Bronchial epithelial cell (primary cell): Measurements from ENCODE around the gene KRTAP2-4. TPM values are rescaled to one million over a fixed set of nuclear protein-coding genes. Genes with fewer than 3 reads are reported as not detected.

Experiments used
- DNase-seq: peaks from one replicate; pipeline ENCODE4 v3.0.0-alpha.2; 2010; ENCODE audit warnings: low read depth
- FAIRE-seq: peaks from 2 replicates; lab custom pipeline; 2011; peaks lifted over from hg19 to GRCh38; lab: Jason Lieb, UNC
- H3K27me3 ChIP-seq: 2 replicates; pipeline ENCODE4 v1.5.1; 2011; ENCODE audit warnings: low read length; ENCODE audit not compliant: control insufficient read depth, insufficient read depth
- H3K36me3 ChIP-seq: 2 replicates; pipeline ENCODE4 v1.5.1; 2011; ENCODE audit warnings: low read length; ENCODE audit not compliant: control insufficient read depth, insufficient read depth
- H3K4me3 ChIP-seq: 2 replicates; pipeline ENCODE4 v1.5.1; 2011; ENCODE audit warnings: mild to moderate bottlenecking, low read depth, low read length, control low read depth
- total RNA-seq: library from RNA; depleted of rRNA; stranded (reverse); fragments of >200 nt; gene quantifications from 2 replicates; pipeline ENCODE4 v1.2.1, GENCODE V29; 2014
- TF ChIP-seq, protein P1 (sequence below): IDR thresholded peaks from 2 replicates; pipeline ENCODE4 v1.5.1; 2011; ENCODE audit warnings: mild to moderate bottlenecking, moderate library complexity, low read length, control low read depth, inconsistent platforms; ENCODE audit not compliant: insufficient read depth, severe bottlenecking

The KRTAP2-4 gene
- total RNA-seq, 1 donor from 2014 or later = not detected

DNA sequence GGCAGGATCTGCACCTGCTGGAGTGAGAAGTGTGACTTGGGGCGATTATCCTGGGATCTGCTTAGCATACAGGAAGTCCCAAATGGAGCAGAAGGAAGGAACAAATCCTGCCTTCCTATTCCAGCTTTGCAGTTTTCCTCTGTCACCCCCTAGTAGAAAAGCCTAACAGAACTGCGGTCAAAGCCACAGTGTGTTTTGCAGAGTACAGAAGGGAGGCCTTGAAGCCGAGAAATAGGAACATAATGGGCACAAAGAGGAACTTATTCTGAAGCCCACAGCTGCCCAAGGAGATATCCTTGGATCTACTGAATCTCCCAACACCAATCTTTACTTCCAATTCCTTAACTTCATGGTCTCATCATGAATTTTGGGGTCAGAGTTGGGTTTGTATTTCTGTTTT is 47.1 kb downstream of the KRTAP2-4 start:
- no peaks in the 10 kb centered on the region for H3K27me3 ChIP-seq
- H3K4me3 ChIP-seq = no peak overlapping the region
- FAIRE-seq (no peak), DNase-seq (no peak)
- TF ChIP-seq, protein P1, sequence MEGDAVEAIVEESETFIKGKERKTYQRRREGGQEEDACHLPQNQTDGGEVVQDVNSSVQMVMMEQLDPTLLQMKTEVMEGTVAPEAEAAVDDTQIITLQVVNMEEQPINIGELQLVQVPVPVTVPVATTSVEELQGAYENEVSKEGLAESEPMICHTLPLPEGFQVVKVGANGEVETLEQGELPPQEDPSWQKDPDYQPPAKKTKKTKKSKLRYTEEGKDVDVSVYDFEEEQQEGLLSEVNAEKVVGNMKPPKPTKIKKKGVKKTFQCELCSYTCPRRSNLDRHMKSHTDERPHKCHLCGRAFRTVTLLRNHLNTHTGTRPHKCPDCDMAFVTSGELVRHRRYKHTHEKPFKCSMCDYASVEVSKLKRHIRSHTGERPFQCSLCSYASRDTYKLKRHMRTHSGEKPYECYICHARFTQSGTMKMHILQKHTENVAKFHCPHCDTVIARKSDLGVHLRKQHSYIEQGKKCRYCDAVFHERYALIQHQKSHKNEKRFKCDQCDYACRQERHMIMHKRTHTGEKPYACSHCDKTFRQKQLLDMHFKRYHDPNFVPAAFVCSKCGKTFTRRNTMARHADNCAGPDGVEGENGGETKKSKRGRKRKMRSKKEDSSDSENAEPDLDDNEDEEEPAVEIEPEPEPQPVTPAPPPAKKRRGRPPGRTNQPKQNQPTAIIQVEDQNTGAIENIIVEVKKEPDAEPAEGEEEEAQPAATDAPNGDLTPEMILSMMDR = no peak
- H3K36me3 ChIP-seq = no peaks in the 10 kb centered on the region

DNA sequence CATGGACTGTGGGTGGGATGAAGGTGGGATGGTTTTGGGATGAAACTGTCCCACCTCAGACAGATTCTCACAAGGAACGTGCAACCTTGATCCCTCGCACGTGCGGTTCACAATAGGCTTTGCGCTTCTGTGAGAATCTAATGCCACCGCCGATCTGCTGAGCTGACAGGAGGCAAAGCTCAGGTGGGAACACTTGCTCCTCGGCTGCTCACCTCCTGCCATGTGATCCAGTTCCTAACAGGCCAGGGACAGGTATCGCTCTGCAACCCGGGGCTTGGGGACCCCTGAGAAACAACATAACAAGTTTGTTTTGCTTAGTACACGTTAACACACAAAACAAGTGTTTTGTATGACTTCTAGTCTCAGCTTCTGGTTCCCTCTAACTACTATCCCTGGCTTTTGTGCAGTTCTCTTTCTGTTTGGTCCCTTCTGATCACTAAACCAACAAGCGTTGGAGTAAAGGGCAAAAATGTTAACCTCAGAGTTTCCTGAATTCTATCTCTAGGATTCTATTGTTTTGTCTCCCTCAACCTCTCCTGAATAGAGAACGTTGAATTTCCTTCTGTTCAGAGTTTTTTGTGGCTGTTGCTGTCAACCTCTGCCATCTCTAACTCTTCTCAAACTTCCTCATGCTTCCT is 49.0 kb downstream of the KRTAP2-4 start:
- H3K36me3 ChIP-seq = no peaks in the 10 kb centered on the region
- no peak for DNase-seq
- TF ChIP-seq, protein P1 = no peak
- H3K27me3 ChIP-seq = no peaks in the 10 kb centered on the region
- H3K4me3 ChIP-seq = no peak overlapping the region
- FAIRE-seq = peak; percentile 73

DNA sequence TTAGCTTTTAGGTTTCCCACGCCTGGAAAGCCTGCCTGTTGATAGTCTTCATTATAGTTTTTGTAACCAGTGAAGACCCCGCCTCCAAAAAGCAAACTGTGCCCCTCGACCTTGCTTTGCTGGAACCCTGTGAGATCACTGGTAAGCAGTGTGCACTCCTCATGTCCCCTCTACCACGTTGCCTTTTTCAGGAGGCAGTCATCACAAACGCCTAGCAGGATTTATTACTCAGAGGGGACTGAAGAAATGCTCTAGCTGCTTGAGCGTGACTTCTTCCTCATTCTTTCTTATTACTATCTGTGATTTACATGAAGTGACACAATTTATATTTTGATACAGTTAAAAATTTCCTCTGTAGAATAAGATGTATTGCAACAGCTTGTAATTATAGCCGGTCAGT is 50.2 kb downstream of the KRTAP2-4 start:
- TF ChIP-seq, protein P1 = no peak
- Histone ChIP-seq H3K27me3 (no peaks in the 10 kb centered on the region), H3K36me3 (no peaks in the 10 kb centered on the region), H3K4me3 (no peak overlapping the region)
- no peak for DNase-seq
- FAIRE-seq = no peak

Other genes starting within 250 kb of the KRTAP2-4 start
- gene KRT10, start 243.3 kb downstream of the KRTAP2-4 start, total RNA-seq = 5.8 and 6.3 TPM in 2 replicates
- gene KRT12, start 198.7 kb downstream of the KRTAP2-4 start, total RNA-seq = not detected in 2 replicates
- gene KRT20, start 180.6 kb downstream of the KRTAP2-4 start, total RNA-seq = not detected in 2 replicates
- 12.9 and 29.4 TPM in 2 replicates for gene KRT23, start 128.2 kb downstream of the KRTAP2-4 start, total RNA-seq
- not detected in 2 replicates for gene KRT39, start 98.9 kb downstream of the KRTAP2-4 start, total RNA-seq
- 0.13 TPM in 1 of 2 replicates, not detected in the other for gene KRT40, start 81.6 kb downstream of the KRTAP2-4 start, total RNA-seq
- not detected in 2 replicates for gene KRTAP3-3, start 71.7 kb downstream of the KRTAP2-4 start, total RNA-seq
- gene KRTAP3-2, start 66.0 kb downstream of the KRTAP2-4 start, total RNA-seq = not detected in 2 replicates
- not detected in 2 replicates for gene KRTAP3-1, start 56.8 kb downstream of the KRTAP2-4 start, total RNA-seq
- gene KRTAP1-5, start 38.7 kb downstream of the KRTAP2-4 start, total RNA-seq = not detected in 2 replicates
- gene KRTAP1-4, start 35.7 kb downstream of the KRTAP2-4 start, total RNA-seq = not detected in 2 replicates
- not detected in 2 replicates for gene KRTAP1-3, start 31.0 kb downstream of the KRTAP2-4 start, total RNA-seq
- not detected in 2 replicates for gene KRTAP1-1, start 24.4 kb downstream of the KRTAP2-4 start, total RNA-seq
- not detected in 2 replicates for gene KRTAP2-1, start 18.6 kb downstream of the KRTAP2-4 start, total RNA-seq
- gene KRTAP2-2, start 10.6 kb downstream of the KRTAP2-4 start, total RNA-seq = not detected in 2 replicates
- not detected in 2 replicates for gene KRTAP2-3, start 5.8 kb downstream of the KRTAP2-4 start, total RNA-seq
- not detected in 2 replicates for gene KRTAP4-7, start 18.3 kb upstream of the KRTAP2-4 start, total RNA-seq
- not detected in 2 replicates for gene KRTAP4-8, start 32.3 kb upstream of the KRTAP2-4 start, total RNA-seq
- not detected in 2 replicates for gene KRTAP4-16, start 36.3 kb upstream of the KRTAP2-4 start, total RNA-seq
- not detected in 2 replicates for gene KRTAP4-9, start 39.5 kb upstream of the KRTAP2-4 start, total RNA-seq
- not detected in 2 replicates for gene KRTAP4-11, start 52.5 kb upstream of the KRTAP2-4 start, total RNA-seq
- gene KRTAP4-12, start 58.3 kb upstream of the KRTAP2-4 start, total RNA-seq = not detected in 2 replicates
- not detected in 2 replicates for gene KRTAP4-6, start 74.7 kb upstream of the KRTAP2-4 start, total RNA-seq
- not detected in 2 replicates for gene KRTAP4-5, start 83.9 kb upstream of the KRTAP2-4 start, total RNA-seq
- not detected in 2 replicates for gene KRTAP4-4, start 94.9 kb upstream of the KRTAP2-4 start, total RNA-seq
- gene KRTAP4-3, start 102.3 kb upstream of the KRTAP2-4 start, total RNA-seq = not detected in 2 replicates
- gene KRTAP4-2, start 112.3 kb upstream of the KRTAP2-4 start, total RNA-seq = not detected in 2 replicates
- not detected in 2 replicates for gene KRTAP4-1, start 119.0 kb upstream of the KRTAP2-4 start, total RNA-seq
- gene KRTAP9-1, start 124.0 kb upstream of the KRTAP2-4 start, total RNA-seq = not detected in 2 replicates
- not detected in 2 replicates for gene KRTAP9-2, start 160.8 kb upstream of the KRTAP2-4 start, total RNA-seq
- not detected in 2 replicates for gene KRTAP9-3, start 166.6 kb upstream of the KRTAP2-4 start, total RNA-seq
- not detected in 2 replicates for gene KRTAP9-8, start 172.1 kb upstream of the KRTAP2-4 start, total RNA-seq
- gene KRTAP9-4, start 183.8 kb upstream of the KRTAP2-4 start, total RNA-seq = not detected in 2 replicates
- gene KRTAP9-9, start 189.5 kb upstream of the KRTAP2-4 start, total RNA-seq = not detected in 2 replicates
- gene KRTAP9-6, start 199.5 kb upstream of the KRTAP2-4 start, total RNA-seq = not detected in 2 replicates
- gene KRTAP9-7, start 209.8 kb upstream of the KRTAP2-4 start, total RNA-seq = not detected in 2 replicates
- not detected in 2 replicates for gene KRTAP29-1, start 237.0 kb upstream of the KRTAP2-4 start, total RNA-seq
- gene KRTAP16-1, start 243.4 kb upstream of the KRTAP2-4 start, total RNA-seq = not detected in 2 replicates
- not detected in 2 replicates for gene KRTAP17-1, start 249.8 kb upstream of the KRTAP2-4 start, total RNA-seq